Lower leg skin (tissue), 4 donors: Measurements from ENCODE around the gene PSMD13. TPM values are rescaled to one million over a fixed set of nuclear protein-coding genes. Genes with fewer than 3 reads are reported as not detected.

ENCODE experiments used
- DNase-seq, 2 donors: peaks; one replicate each; pipeline ENCODE4 v3.0.0-alpha.2; 2019; ENCODE audit warnings: low spot score in 2 of 2
- H3K4me3 ChIP-seq: fragments of 200-600 bp; sonication (generic); 2 replicates; pipeline ENCODE4 v1.5.1; 2017; ENCODE audit warnings: mild to moderate bottlenecking, low read depth; ENCODE audit not compliant: poor library complexity, severe bottlenecking
- POLR2A ChIP-seq, 2 donors: fragments of 450-650 bp; IDR thresholded peaks; one replicate each; pipeline ENCODE4 v1.6.1; 2016 to 2017; ENCODE audit warnings: antibody characterized with exemption in 2 of 2, mild to moderate bottlenecking in 1 of 2, moderate library complexity in 1 of 2
- WGBS, 2 donors: methylation state at CpG; one replicate each; pipeline ENCODE4 v1.1.5; 2018; 5-methylcytosine and 5-hydroxymethylcytosine counted together
- intact Hi-C: fragments of 100-400 bp; cut with DNase I; formaldehyde crosslinking; loops from one replicate; pipeline ENCODE4 v1.15.0; 2023; ENCODE audit warnings: low total_unique reads
- total RNA-seq, 4 donors: library from RNA; depleted of rRNA; stranded (reverse); fragments of >200 nt; gene quantifications; one replicate each; pipeline ENCODE4 v1.1.0, GENCODE V29; 2016
- TF ChIP-seq, protein P1 (sequence below), 3 donors: fragments of 450-650 bp; IDR thresholded peaks; one replicate each; pipeline ENCODE4 v1.5.1; 2016; ENCODE audit warnings: antibody characterized with exemption in 3 of 3, mild to moderate bottlenecking in 3 of 3, moderate library complexity in 2 of 3

PSMD13 gene
- total RNA-seq, 4 donors from 2014 or later = 65.1 to 115 (median 90.8) TPM

DNA sequence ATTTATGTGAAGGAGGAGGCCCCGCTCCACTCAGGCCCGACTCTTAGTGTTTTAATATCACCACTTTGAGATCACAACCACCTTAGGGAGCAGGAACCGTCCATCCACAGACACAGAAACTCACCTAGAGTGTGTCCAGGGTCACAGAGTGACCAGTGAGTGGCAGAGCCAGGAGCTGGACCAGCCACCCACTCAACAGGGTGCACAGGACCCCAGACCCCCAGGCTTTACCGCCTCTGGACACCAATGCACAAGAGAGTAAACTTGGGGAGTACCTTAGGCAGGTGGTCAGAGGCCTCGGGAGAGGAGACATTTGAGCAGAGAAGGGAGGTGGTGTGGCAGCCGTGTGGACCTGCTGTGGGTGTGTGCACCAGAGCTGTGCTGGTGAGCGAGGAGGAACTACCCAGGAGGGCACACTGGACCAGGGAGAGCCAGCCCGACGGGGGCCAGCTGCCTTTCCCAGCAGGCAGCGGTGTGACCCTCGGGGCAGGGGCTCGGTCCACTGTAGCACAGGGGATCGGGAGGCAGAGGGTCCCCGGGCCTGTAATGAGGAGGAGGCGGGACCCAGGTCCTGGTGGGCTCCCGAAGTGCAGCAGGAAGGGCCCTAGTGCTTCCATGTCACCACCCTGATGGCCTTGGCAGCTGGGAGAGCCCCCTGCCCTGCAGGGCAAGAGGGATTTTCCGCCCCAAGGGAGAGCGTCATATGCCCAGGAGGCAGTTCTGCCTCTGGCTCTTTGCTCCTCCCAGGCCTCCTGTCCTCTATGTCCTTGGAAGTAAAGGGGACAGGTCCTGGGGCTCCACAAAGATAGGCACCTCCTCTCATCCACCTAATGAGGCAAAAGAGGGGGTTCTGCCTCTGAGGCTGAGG is 33.9 kb downstream of the PSMD13 start:
- WGBS, 2 donors = 87 to 91% methylated on average over 11 to 18 of the region's 18 CpGs
- no peak overlapping the region for H3K4me3 ChIP-seq
- peak in 1 of 2 donors; percentile 84 for DNase-seq
- intact Hi-C loops = no loop called here
- TF ChIP-seq, protein P1, sequence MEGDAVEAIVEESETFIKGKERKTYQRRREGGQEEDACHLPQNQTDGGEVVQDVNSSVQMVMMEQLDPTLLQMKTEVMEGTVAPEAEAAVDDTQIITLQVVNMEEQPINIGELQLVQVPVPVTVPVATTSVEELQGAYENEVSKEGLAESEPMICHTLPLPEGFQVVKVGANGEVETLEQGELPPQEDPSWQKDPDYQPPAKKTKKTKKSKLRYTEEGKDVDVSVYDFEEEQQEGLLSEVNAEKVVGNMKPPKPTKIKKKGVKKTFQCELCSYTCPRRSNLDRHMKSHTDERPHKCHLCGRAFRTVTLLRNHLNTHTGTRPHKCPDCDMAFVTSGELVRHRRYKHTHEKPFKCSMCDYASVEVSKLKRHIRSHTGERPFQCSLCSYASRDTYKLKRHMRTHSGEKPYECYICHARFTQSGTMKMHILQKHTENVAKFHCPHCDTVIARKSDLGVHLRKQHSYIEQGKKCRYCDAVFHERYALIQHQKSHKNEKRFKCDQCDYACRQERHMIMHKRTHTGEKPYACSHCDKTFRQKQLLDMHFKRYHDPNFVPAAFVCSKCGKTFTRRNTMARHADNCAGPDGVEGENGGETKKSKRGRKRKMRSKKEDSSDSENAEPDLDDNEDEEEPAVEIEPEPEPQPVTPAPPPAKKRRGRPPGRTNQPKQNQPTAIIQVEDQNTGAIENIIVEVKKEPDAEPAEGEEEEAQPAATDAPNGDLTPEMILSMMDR (IDR thresholded peaks at IDR 0.05) = no peak
- TF ChIP-seq POLR2A (IDR thresholded peaks at IDR 0.05) = no peak

DNA sequence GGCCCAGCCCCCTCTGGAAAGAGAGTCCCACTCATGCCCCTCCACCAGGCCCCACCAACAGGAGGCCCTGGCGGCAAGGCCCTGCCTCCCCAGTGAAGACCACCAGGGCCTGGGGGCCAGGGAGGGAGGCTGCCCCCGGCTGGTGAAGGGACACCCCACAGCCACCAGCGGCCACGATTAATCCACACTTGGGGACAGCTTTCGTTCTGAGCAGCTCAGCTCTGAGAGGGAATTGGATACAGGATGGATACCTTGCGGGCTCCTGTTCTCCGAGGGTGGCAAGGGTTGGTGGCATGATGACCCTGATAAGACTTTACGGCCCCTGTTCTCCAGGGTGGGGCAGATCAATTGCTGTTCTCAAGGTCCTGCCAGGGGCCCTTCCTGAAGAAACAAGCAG is 34.5 kb downstream of the PSMD13 start:
- TF ChIP-seq, protein P1 (IDR thresholded peaks at IDR 0.05) = no peak
- TF ChIP-seq POLR2A (IDR thresholded peaks at IDR 0.05) = no peak
- DNase-seq = peak in 1 of 2 donors; percentile 64
- 84 to 95% methylated on average over 4 to 8 of the region's 8 CpGs for WGBS, 2 donors
- no peak overlapping the region for H3K4me3 ChIP-seq
- intact Hi-C loops = no loop called here

DNA sequence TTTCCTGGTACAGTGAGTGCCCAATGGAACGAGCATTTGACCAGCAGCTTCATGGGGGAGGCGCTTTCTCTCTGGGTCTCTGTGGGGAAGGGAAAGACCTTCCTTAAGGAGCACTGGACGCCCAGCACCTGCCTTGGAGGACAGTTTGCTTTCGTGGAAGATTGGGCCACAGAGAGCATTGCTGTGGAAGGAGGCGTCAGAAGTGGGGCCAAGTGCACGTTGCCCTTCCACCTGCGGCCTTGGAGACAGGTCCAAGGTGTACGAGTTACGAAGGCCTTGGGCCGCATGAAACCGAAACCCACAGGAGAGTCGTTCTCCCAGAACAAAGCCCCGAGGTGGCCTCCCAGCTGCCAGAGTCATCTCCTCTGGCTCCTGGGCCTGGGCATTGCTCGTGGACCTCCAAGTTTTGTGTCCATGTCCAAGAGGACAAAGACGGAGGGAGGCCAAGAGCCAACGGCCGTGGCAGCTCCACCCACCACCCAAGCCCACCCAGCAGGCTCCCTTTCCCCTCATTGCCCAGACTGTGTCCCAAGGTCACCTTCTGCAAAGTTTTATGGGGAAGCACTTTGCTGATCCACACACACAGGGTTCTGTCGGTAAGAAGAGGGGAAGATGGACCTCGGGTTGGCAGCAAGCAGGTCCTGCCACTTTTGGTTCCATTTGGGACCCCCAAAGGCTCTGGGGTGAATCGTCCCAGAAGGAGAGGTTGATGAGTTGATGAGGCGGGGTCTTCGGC is 35.6 kb downstream of the PSMD13 start:
- peak in 1 of 2 donors; percentile 72 for DNase-seq
- whole genome bisulfite sequencing, 2 donors = 86 to 89% methylated on average over 22 of the region's 22 CpGs
- H3K4me3 ChIP-seq = no peak overlapping the region
- TF ChIP-seq, protein P1 (IDR thresholded peaks at IDR 0.05) = no peak
- no peak for TF ChIP-seq POLR2A (IDR thresholded peaks at IDR 0.05)
- intact Hi-C loops = no loop called here

DNA sequence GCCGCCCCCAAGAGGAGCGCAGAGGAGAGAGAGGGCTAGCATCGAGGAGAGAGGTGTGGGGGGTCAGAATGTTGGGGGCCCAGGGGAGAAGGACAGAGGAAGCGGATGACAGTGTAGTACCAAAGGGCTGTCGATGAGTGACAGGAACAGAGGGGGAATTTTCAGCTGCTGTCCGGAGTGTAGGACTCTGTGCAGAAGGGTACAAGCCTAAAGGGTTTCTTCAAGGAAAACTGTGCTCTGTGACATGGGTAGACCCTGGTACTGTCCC is 36.1 kb downstream of the PSMD13 start:
- TF ChIP-seq POLR2A (IDR thresholded peaks at IDR 0.05) = no peak
- TF ChIP-seq, protein P1 (IDR thresholded peaks at IDR 0.05) = no peak
- no peak for DNase-seq
- WGBS, 2 donors = 86 to 92% methylated on average over 6 of the region's 6 CpGs
- intact Hi-C loops = no loop called here
- H3K4me3 ChIP-seq = no peak overlapping the region

DNA sequence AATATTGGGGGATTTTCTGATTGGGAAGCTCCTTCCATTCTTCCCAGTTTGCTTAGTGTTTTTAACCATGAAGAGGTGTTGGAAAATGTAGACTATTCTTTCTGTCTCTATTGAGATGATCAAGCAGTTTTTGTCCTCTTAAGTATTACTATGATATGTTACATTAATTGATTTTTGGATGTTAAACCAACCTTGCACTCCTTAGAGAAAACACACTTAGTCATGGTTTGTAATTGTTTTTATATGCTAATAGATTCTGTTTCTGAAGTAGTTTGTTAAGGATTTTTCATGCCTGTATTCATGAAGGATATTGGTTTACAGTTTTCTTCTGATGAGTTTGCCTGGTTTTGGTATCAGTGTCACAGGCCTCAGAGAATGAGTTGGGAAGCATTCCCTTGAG is 39.4 kb downstream of the PSMD13 start:
- DNase-seq = no peak
- intact Hi-C loops = no loop called here
- no peak overlapping the region for H3K4me3 ChIP-seq
- TF ChIP-seq, protein P1 (IDR thresholded peaks at IDR 0.05) = no peak
- TF ChIP-seq POLR2A (IDR thresholded peaks at IDR 0.05) = no peak
